Fibroblast of mammary gland (primary cell): ENCODE measurements around the gene RCE1.
A peak's percentile ranks its signal among the peaks of the same experiment; 100 is the strongest.

Experiments used
- DNase-seq: peaks from one replicate; pipeline ENCODE4 v3.0.0-alpha.2; 2010; ENCODE audit warnings: low read depth
- H3K4me3 ChIP-seq: 2 replicates; pipeline ENCODE4 v1.5.1; 2011; ENCODE audit warnings: low read depth, mild to moderate bottlenecking, low read length, moderate library complexity; ENCODE audit not compliant: control insufficient read depth
- CTCF ChIP-seq: conservative IDR thresholded peaks from 2 replicates; pipeline ENCODE4 v1.5.1; 2011; ENCODE audit warnings: low read depth, low read length, inconsistent platforms; ENCODE audit not compliant: control insufficient read depth, insufficient read depth

Gene RCE1

GRCh38 chr11:66880496-66881450, 37.5 kb downstream of the RCE1 start:
- DNase-seq = no peak
- no peak overlapping the region for H3K4me3 ChIP-seq
- no peak for TF ChIP-seq CTCF

GRCh38 chr11:66881451-66881835, 38.2 kb downstream of the RCE1 start:
- DNase-seq = no peak
- no peak overlapping the region for H3K4me3 ChIP-seq
- no peak for TF ChIP-seq CTCF

GRCh38 chr11:66881927-66882452, 38.7 kb downstream of the RCE1 start:
- DNase-seq = no peak
- H3K4me3 ChIP-seq = no peak overlapping the region
- no peak for TF ChIP-seq CTCF

GRCh38 chr11:66882561-66883015, 39.3 kb downstream of the RCE1 start:
- TF ChIP-seq CTCF = no peak
- no peak for DNase-seq
- no peak overlapping the region for H3K4me3 ChIP-seq

GRCh38 chr11:66883016-66883965, 40.0 kb downstream of the RCE1 start:
- H3K4me3 ChIP-seq = no peak overlapping the region
- TF ChIP-seq CTCF = peak; percentile 44
- peak; percentile 62 for DNase-seq

- TF ChIP-seq CTCF = no peak
- DNase-seq = no peak
- H3K4me3 ChIP-seq = no peak overlapping the region
These were observed 41.2 kb downstream of the RCE1 start for GRCh38 chr11:66884443-66884842.
